Prostate gland (tissue), 2 donors: ENCODE results near the gene SIPA1L3.

ENCODE experiments used
- POLR2A ChIP-seq: fragments of 450-650 bp; IDR thresholded peaks from one replicate; pipeline ENCODE4 v1.6.1; 2016; ENCODE audit warnings: antibody characterized with exemption, mild to moderate bottlenecking
- TF ChIP-seq, protein P1 (sequence below), 4 experiments: fragments of 200-600 bp in 2 of 4; fragments of 450-650 bp in 2 of 4; sonication (generic) in 2 of 4; IDR thresholded peaks; 1 replicate in 3 of 4; 2 replicates in 1 of 4; pipeline ENCODE4 v1.5.1; 2016 to 2019; ENCODE audit warnings: antibody characterized with exemption in 4 of 4, mild to moderate bottlenecking in 2 of 4, moderate library complexity in 2 of 4

- no peak for TF ChIP-seq POLR2A
- TF ChIP-seq, protein P1, sequence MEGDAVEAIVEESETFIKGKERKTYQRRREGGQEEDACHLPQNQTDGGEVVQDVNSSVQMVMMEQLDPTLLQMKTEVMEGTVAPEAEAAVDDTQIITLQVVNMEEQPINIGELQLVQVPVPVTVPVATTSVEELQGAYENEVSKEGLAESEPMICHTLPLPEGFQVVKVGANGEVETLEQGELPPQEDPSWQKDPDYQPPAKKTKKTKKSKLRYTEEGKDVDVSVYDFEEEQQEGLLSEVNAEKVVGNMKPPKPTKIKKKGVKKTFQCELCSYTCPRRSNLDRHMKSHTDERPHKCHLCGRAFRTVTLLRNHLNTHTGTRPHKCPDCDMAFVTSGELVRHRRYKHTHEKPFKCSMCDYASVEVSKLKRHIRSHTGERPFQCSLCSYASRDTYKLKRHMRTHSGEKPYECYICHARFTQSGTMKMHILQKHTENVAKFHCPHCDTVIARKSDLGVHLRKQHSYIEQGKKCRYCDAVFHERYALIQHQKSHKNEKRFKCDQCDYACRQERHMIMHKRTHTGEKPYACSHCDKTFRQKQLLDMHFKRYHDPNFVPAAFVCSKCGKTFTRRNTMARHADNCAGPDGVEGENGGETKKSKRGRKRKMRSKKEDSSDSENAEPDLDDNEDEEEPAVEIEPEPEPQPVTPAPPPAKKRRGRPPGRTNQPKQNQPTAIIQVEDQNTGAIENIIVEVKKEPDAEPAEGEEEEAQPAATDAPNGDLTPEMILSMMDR (IDR thresholded peaks at IDR 0.05): no peak
These were observed 302.1 kb downstream of the SIPA1L3 start for GRCh38 chr19:38209152-38209551.
